K562 (cell line): Measurements from ENCODE around the gene SIDT2.

ENCODE experiments used
- CEBPB ChIP-seq: fragments of 450-650 bp; IDR thresholded peaks from 2 replicates; pipeline ENCODE4 v1.6.1; 2016; ENCODE audit warnings: missing genetic modification characterization, missing compliant biosample characterization
- CTCF ChIP-seq, 3 experiments: IDR thresholded peaks in 2 of 3; conservative IDR thresholded peaks in 1 of 3; 2 replicates each; pipeline ENCODE4 v1.5.1; 2011 to 2012; ENCODE audit warnings: low read length in 3 of 3, mild to moderate bottlenecking in 3 of 3, control low read depth in 2 of 3, improper control_type of control experiment in 1 of 3, inconsistent platforms in 1 of 3, low read depth in 1 of 3, mixed read lengths in 1 of 3, moderate library complexity in 1 of 3; ENCODE audit not compliant: insufficient read depth in 2 of 3
- GTF3C2 ChIP-seq: IDR thresholded peaks from 3 replicates; pipeline ENCODE4 v1.6.1; 2011; ENCODE audit warnings: borderline replicate concordance, mild to moderate bottlenecking, moderate library complexity; ENCODE audit not compliant: insufficient read length; ENCODE audit errors: extremely low read depth
- MAX ChIP-seq: sonication (generic); formaldehyde crosslinking; IDR thresholded peaks from 2 replicates; pipeline ENCODE4 v1.9.0; 2022; ENCODE audit warnings: mild to moderate bottlenecking, missing genetic modification reagents
- POLR2A ChIP-seq: fragments of 450-650 bp; conservative IDR thresholded peaks from 2 replicates; pipeline ENCODE4 v1.6.1; 2016
- POLR2G ChIP-seq: fragments of 200-400 bp; formaldehyde crosslinking; IDR thresholded peaks from 2 replicates; pipeline ENCODE4 v1.6.1; 2017; ENCODE audit warnings: low read depth, mild to moderate bottlenecking, antibody characterized with exemption, low read length, moderate library complexity
- PRMT5 ChIP-seq: sonication (generic); formaldehyde crosslinking; IDR thresholded peaks from 2 replicates; pipeline ENCODE4 v1.5.0; 2020; ENCODE audit warnings: missing genetic modification reagents
- SOX6 ChIP-seq: fragments of 450-650 bp; IDR thresholded peaks from 2 replicates; pipeline ENCODE4 v1.6.1; 2014; ENCODE audit warnings: mild to moderate bottlenecking
- ZBTB7A ChIP-seq: IDR thresholded peaks from 2 replicates; pipeline ENCODE4 v1.6.1; 2011; ENCODE audit warnings: low read depth, mild to moderate bottlenecking, low read length, moderate library complexity, borderline replicate concordance; ENCODE audit not compliant: control insufficient read depth
- ZNF274 ChIP-seq: IDR thresholded peaks from 2 replicates; pipeline ENCODE4 v1.6.1; 2011; ENCODE audit warnings: low read depth, mild to moderate bottlenecking, low read length, moderate library complexity, borderline replicate concordance
- ZNF57 ChIP-seq: fragments of 450-650 bp; formaldehyde crosslinking; IDR thresholded peaks from 2 replicates; pipeline ENCODE4 v1.4.0; 2020; ENCODE audit warnings: mild to moderate bottlenecking, moderate library complexity
- ZNF583 ChIP-seq: fragments of 250-450 bp; sonication (Bioruptor Pico); IDR thresholded peaks from 2 replicates; pipeline ENCODE4 v1.4.0; 2020

GRCh38 chr11:117197516-117198456 is 19.2 kb downstream of the SIDT2 start:
- no peak for TF ChIP-seq CEBPB (tag)
- no peak for TF ChIP-seq ZNF274
- peak; percentile 93 for TF ChIP-seq ZBTB7A
- TF ChIP-seq MAX (CRISPR knock-in tag), result no peak
- peak; percentile 62 to 79 (median 66) for TF ChIP-seq CTCF (IDR thresholded peaks at IDR 0.05 in 2 of 3, conservative IDR thresholded peaks at IDR 0.05 in 1 of 3; ENCODE audit: insufficient read depth in 2 of 3, low read depth in 1 of 3, low read length in 3 of 3)
- TF ChIP-seq SOX6, result no peak
- TF ChIP-seq GTF3C2, result no peak
- no peak for TF ChIP-seq ZNF583 (CRISPR knock-in tag)
- no peak for TF ChIP-seq PRMT5 (CRISPR knock-in tag)
- peak; percentile 59 for TF ChIP-seq POLR2G
- TF ChIP-seq ZNF57 (CRISPR knock-in tag), result no peak
- no peak for TF ChIP-seq POLR2A
